GM21786 (cell line): Measurements from ENCODE around the gene GALNT2.

ENCODE experiments used
- ATAC-seq: cut with Tn5 transposase; IDR thresholded peaks from one replicate; pipeline ENCODE4 v1.9.1; 2021; ENCODE audit not compliant: unreplicated experiment

Gene GALNT2

DNA sequence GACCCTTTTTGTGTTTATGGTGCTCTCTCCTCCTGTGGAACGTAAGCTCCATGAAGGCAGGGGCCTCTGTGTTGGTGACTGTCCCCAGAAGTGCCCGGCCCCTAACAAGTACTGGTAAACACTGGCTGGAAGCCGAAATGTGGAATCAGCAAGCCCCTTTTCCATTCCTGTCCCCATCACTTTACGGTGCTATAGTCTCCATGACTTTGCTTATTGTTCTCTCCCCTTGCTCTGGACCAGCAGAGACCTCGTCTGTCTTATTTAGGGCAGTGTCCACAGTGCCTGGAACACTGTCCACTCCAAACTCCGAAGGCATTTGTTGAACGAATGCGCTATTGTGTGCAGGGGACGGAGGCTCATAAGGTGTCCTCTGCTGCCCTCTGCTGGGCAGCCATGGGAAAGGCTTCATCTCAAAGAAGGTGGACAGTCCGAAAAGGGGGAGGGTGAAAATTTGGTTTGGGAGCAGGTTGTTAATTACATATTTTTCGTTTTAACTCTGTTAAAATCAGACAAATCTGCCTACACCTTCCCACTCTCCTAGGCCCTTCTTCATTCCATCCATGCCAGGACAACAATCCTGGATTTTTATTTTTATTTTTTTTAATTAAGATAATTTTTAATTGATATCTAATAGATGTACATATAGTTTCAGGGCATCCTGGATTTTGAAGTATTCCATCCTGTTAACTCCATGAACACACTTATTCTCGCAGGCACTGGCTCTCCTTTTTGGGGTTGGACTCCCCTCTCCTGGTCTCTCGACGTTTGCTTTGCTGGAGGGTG, 243.5 kb downstream of the GALNT2 start:
- ATAC-seq = peak; percentile 44

DNA sequence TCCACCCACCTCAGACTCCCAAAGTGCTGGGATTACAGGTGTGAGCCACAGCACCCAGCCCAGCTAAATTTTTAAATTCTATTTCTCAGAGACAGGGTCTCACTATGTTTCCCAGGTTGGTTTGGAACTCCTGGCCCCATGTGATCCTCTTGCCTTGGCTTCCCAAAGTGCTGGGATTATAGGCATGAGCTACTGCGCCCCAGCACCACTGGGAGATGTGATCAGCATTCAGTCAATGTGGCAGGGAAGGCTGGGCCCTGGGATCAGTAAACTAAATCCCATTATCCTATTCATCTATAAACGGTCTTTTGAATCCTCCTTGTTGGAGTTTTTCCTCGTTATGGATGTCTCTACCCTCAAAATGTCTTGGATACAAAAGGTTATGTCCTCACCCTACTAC, 245.6 kb downstream of the GALNT2 start:
- ATAC-seq = no peak

DNA sequence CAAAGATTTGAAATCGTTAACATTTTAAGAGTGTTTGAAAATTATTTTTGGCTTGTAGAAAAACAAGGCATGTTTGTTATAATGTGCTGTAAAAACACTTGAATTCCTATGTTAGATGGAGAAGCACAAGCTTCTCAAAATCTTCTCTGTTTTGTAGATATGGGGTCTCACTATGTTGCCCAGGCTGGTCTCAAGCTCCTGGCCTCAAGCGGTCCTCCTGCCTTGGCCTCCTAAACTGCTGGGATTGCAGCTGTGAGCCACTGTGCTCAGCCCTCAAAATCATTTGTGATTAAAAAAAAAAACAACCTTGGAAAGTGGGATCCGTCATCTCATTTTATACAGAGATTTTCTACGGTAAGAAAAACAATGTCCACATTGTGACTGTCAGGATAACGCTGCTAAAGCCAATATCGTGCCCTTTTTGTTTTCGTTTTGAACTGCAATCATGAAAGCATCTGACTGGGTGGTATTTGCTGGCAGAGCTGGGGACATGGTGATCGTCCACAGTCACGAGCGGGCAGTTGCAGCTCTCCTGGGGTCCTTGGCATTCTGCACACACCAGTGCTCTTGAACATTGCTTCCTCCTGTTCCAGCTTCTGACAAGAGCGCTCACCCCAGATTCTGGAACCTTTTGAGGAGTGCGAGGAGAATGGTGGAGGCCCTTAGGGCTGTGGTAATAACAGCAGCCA, 246.6 kb downstream of the GALNT2 start:
- ATAC-seq = no peak

DNA sequence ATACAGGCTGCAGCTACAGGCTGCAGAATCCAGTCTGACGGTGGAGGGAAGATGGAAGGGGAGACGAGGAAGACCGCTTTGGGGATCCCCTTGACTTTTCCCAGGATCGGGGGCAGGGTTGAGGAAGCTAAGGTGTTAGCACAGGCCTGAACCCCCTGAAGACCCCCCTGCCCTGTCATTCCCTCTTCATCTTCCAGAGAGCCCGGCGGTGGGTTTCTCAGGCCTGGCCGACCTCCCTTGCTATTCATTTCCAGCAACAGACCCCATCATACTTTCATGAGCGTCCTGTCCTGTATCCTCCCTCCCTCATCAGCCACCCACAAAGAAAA, 247.1 kb downstream of the GALNT2 start:
- ATAC-seq = no peak

- no peak for ATAC-seq
Observed at GRCh38 chr1:230315099-230315498, 248.1 kb downstream of the GALNT2 start.

GRCh38 chr1:230316864-230317745, 250.1 kb downstream of the GALNT2 start:
- ATAC-seq = no peak

DNA sequence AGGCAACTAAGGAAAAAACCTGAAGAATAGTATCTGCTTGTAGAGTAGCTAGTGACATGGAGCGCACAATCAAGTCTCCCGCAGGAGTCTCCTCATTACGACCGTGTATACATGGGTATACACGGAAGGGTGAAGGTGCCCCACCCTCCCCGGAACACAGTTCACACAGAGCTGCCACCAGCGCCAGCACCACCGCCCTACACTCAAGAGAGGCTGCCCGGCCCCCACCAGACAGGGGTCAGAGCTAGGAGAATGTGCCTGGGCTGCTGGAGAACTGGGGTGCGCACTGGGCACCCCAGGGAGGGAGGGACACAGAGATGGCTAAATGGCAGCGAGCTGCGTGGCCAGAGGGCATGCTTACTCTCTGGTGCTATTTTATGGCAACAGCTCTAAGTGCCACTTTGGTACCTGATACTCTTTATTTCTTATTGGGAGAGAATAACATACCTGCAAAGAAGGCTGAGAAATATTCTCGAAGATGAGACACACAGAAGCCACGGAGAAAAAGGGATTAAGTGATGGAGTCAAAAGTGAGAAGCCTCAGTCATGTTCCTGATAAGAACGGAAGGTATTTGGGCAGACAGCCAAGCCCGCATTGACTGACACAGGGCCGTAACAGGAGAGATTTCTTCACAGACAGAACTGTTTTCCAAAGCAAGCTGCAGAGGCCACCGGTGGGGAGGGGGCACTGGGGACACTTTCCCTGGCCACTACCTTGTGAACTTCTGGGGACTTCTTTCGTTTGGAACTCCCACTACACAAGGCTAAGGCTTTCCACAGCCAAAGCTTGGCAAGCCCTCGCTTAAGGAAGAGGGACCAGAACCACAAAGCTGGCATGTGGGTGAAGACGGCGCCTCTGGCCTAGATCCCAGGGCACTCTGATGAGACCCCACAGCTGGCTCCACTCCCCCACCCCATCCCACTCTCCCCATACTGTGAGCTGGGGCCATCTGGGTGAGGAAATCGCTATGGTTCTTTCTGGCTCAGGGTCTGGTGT, 251.1 kb downstream of the GALNT2 start:
- no peak for ATAC-seq

- ATAC-seq = no peak
Observed at GRCh38 chr1:230319014-230319747, 252.1 kb downstream of the GALNT2 start.

- no peak for ATAC-seq
Observed at GRCh38 chr1:230320804-230321203, 253.8 kb downstream of the GALNT2 start.

GRCh38 chr1:230321341-230321740, 254.3 kb downstream of the GALNT2 start:
- no peak for ATAC-seq

DNA sequence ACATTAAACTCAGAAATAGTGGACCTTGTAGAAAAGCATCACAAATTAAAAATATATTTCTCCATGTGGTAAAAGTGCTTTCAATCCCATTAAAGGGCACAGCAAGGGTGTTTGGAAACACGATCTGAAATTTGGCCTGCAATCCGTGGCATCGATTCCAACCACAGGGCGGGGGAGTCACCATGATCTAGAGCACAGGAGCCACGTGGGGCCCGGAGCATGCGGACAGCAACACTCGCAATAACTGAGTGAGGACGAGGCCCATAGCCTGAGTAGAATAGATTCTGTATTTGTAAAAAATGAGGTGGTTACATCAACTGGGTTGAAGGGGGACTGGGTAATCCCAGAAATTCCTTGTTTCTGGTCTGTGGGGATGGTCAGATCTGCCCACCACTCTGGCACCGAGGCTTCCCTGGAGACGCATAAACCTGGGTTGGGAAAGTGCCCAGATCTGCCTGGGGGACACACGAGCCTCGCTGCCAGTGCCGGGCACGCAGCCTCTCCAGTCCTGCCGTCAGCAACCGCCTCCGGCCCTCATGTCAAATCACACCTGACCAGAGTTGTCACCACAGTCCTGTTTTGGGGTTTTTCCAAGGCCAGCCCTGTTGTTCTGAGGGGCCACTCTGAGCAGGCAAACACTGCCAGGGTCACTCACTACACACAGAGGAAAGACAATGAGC, 254.8 kb downstream of the GALNT2 start:
- no peak for ATAC-seq

DNA sequence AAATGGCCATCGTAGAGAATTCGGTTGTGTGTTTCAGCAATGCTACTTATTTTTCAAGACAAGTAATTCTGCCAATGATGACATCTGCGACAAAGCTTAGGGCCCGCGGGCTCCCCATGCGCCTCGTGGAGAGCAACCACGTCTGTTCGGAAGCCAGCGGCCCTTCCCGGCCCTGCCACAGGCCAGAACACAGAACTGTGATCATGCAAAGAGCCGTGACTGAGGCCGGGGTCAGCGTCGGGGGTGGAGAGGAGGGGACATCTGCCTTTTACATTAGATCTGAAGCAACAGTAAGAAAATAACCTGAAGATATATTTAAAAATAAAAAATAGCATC, 255.4 kb downstream of the GALNT2 start:
- ATAC-seq = no peak

- ATAC-seq = no peak
Observed at GRCh38 chr1:230322967-230323547, 256.0 kb downstream of the GALNT2 start.

GRCh38 chr1:230323686-230324085, 256.6 kb downstream of the GALNT2 start:
- no peak for ATAC-seq

GRCh38 chr1:230326971-230327891, 260.2 kb downstream of the GALNT2 start:
- no peak for ATAC-seq

DNA sequence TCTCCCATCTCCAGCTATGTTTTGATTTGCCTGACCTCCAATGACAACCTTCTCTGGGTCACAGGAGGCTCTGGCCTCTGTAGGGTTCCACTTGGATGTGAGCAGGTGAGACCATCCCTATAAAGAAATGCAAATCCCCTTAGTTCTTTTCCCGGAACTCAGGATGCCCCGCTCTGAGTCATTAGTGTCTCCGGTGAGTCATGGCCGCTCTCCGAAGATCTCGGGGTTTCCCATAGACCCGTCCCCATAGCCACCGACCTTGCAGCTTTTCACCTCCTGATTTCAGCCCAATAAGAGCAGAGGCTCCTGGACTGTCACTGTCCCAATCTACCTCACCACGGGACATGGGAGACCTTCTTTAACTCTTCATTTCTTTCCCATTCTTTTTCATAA, 260.9 kb downstream of the GALNT2 start:
- peak; percentile 69 for ATAC-seq

DNA sequence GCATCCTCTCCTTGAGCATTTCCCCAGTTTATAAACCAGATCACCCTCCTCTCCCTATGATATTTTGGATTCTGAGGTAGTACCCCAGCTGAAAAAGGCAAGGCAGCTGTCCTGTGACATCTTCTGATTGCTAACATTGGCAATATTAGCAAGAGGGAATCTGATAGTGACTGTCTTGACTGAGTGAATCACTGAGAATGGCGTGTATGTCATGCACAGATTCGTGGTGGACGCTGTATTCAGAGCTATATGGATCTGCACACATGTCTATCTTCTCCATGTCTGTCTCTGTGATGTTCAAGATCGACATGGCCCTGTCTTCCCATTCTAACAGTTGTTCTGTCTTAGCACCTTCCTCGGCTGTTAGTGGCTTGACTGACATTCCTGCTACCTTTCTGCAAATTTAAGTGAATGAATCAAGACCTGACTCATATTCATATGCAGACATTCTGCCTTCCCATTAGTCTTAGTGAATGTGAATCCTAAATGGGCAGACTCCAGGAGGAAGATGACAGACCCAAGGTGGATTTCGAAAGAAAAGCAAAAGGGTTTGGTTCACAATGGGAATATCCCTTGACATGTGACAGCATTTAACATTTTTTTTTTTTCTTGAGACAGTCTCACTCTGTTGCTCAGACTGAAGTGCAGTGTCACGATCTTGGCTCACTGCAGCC, 261.4 kb downstream of the GALNT2 start:
- no peak for ATAC-seq
